ENCODE results near the gene MAN1A1.

DNA sequence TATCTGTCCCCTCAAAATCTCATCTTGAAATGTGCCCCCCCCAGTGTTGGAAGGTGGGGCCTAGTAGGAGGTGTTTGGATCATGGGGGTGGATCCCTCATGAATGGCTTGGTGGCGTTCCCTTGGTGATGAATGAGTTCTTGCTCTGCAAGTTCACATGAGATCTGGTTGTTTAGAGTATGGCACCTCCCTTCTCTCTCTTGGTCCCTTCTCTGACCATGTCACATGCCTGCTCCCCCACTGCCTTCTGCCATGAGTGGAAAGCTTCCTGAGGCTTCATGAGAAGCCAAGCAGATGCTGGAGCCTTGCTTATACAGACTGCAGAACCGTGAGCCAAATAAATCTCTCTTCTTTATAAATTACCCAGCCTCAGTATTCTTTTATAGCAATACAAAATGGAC, 70.9 kb downstream of the MAN1A1 start:
- TF ChIP-seq, protein P1, sequence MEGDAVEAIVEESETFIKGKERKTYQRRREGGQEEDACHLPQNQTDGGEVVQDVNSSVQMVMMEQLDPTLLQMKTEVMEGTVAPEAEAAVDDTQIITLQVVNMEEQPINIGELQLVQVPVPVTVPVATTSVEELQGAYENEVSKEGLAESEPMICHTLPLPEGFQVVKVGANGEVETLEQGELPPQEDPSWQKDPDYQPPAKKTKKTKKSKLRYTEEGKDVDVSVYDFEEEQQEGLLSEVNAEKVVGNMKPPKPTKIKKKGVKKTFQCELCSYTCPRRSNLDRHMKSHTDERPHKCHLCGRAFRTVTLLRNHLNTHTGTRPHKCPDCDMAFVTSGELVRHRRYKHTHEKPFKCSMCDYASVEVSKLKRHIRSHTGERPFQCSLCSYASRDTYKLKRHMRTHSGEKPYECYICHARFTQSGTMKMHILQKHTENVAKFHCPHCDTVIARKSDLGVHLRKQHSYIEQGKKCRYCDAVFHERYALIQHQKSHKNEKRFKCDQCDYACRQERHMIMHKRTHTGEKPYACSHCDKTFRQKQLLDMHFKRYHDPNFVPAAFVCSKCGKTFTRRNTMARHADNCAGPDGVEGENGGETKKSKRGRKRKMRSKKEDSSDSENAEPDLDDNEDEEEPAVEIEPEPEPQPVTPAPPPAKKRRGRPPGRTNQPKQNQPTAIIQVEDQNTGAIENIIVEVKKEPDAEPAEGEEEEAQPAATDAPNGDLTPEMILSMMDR (IDR thresholded peaks at IDR 0.05; ENCODE audit: low read depth, low read length, poor library complexity, severe bottlenecking) = no peak
- no peak for TF ChIP-seq EZH2phosphoT487 (IDR thresholded peaks at IDR 0.05; ENCODE audit: borderline replicate concordance, low read length)
